Astrocyte (in vitro differentiated cells and primary cell): ENCODE results near the gene MCL1.

Experiments used
- CTCF ChIP-seq: IDR thresholded peaks from 2 replicates; pipeline ENCODE4 v1.5.1; 2011; ENCODE audit warnings: low read depth, mild to moderate bottlenecking, inconsistent platforms, low read length, moderate library complexity; ENCODE audit not compliant: insufficient read depth
- EZH2 ChIP-seq: IDR thresholded peaks from 2 replicates; pipeline ENCODE4 v1.6.1; 2012; ENCODE audit warnings: mild to moderate bottlenecking, low read length, inconsistent platforms; ENCODE audit not compliant: insufficient read depth

GRCh38 chr1:150576367-150576711 lies 3.1 kb downstream of the MCL1 start:
- no peak for TF ChIP-seq CTCF
- no peak for TF ChIP-seq EZH2
